HG03521 (cell line): ENCODE data around the gene FSD1.
"Not testable (repeated sequence)": the region's sequence is repeated elsewhere in the genome, so short reads cannot be mapped to it uniquely, and the experiment has no call there.

Experiments used
- ATAC-seq: cut with Tn5 transposase; IDR thresholded peaks from one replicate; pipeline ENCODE4 v1.9.1; 2021; ENCODE audit warnings: mild to moderate bottlenecking, moderate library complexity; ENCODE audit not compliant: unreplicated experiment

The FSD1 gene

DNA sequence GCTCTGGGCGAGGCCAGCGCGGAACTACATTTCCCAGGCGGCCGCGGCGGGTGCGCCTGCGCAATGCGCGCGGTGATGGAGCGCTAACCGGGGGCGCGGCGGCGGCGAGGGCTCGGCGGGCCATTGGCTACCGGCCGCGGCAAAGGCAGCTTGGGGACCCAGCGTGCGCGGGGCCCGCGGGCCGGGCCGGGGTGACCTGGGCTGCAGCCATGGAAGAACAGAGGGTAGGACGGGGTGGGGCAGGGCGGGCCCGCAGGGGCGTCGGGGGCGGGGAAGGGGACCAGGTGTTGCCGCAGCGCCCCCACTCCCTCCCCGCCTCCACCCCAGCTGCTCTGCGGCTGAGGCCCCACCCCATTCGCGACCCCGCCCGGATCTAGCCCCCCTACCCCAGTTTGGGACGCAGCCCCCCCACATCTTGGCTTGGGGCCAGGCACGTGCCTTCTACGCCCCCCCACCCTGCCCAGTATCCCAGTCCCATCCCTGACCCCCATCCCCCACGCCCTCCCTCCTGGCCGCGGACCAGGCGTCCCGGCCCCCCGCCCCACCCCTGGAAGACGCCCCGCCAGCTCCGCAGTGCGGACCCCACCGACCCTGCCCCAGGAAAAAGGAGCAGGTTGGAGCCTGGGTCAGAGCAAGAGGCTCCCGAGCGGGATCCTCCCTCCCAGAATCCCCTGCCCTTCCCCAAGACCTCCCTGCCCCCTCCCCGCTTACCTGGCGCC lies at the start of gene FSD1:
FSD1 (plus strand) TSS at position 61 of the 719 bp plus-strand sequence; CDS start at position 210, 149 bp downstream.
- ATAC-seq, result no peak

DNA sequence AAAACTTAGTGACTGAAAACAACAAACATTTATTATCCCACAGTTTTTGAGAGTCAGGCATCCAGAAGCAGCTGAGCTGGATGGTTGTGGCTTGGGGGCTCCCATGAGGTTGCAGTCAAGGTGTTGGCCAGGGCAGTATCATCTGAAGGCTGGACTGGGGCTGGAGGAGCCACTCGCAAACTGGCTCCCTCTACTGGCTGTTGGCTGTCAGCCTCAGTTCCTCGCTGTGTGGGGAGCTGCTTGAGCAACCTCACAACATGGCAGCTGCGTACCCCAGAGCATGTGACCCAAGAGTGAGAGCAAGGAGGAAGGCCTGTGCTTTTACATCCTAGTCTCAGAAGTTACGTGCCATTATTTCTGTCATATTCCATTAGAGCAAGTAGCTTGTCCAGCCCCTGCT lies 47.8 kb upstream of the FSD1 start:
- no peak for ATAC-seq

DNA sequence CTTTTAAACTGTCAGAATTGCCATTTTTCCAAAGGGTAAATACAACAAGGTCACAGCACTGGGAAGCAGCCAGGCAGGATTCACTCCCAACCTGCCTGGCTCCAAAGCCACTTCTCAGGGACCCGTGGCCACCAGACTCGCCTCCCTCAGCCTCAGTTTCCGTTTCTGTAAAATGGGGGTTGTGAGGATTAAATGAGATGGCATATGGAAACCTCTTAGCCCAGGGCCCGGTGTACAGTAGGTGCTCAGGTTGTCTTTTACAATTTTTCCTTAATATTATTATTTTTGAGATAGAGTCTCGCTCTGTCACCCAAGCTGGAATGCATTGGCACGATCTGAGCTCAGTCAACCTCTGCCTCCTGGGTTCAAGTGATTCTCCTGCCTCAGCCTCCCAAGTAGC lies 47.4 kb upstream of the FSD1 start:
- no peak for ATAC-seq

DNA sequence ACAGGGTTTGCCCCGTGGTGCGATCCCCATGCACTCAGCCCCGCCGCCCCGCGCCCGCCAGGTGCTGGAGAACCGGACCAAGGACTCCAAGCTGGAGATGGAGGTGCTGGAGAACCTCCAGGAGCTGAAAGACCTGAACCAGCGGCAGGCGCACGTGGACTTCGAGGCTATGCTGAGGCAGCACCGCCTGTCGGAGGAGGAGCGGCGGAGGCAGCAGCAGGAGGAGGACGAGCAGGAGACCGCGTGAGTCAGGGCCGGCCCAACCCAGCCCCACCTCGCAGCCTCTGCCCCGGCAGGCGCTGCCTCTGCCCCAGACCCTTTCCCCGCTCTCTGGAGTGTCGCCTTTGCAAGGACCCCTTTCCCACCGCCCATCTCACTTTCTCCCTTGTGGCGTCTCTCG lies 46.2 kb upstream of the FSD1 start:
- no peak for ATAC-seq

DNA sequence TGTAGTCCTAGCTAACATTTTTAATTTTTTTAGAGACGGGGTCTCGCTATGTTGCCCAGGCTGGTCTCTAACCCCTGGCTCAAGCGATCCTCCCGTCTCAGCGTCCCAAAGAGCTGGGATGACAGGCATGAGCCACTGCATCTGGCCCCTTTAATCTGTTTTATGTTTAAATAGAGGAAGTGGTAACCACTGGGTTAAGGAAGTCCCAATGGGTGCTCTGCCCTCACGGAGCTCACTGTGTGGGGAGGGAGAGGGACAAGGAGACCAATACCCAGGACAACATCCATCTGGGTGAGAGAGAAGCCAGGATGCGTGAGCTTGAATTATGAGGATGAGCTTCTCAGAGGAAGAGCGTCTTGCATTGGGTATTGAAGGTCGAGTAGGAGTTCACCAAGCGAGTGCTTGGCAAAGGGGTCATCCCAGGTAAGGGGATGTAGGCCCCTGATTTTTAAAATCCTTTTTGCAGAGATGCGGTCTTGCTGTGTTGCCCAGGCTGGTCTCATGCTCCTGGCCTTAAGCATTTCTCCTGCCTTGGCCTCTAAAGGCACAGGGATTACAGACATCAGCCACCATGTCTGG lies 43.7 kb upstream of the FSD1 start:
- ATAC-seq, result no peak

DNA sequence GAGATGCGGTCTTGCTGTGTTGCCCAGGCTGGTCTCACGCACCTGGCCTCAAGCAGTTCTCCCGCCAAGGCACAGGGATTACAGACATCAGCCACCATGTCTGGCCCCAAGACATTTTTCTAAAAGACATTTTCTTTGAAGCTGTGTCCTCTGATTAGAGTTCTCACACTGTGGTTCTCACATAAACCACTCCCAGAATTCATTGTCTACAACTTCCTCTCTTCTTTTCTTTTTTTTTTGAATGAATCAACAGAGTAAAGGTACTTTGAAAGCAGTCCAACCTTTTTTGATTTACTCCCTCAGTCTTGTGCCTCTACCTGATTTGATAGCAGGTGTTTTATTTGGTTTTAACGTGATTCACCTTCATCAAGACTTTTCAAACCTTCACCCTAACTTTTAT lies 39.6 kb upstream of the FSD1 start:
- no peak for ATAC-seq

DNA sequence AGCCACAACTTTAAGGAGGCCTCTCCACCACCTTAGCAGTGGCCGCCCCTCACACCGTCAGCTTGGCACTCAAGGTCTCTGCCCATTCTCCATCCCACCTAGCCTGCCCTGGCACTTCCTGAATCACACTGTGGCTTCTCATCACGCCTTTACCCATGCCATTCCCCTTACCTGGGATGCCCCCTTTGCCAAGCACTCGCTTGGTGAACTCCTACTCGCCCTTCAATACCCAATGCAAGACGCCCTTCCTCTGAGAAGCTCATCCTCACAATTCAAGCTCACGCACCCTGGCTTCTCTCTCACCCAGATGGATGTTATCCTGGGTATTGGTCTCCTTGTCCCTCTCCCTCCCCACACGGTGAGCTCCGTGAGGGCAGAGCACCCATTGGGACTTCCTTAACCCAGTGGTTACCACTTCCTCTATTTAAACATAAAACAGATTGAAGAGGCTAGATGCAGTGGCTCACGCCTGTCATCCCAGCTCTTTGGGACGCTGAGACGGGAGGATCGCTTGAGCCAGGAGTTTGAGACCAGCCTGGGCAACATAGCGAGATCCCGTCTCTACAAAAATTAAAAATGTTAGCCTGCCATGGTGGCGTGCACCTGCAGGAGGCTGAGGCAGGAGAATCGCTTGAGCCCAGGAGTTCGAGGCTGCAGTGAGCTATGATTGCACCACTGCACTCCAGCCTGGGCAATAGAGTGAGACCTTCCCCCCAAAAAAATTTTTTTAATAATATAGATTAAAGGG lies 38.0 kb upstream of the FSD1 start:
- no peak for ATAC-seq

DNA sequence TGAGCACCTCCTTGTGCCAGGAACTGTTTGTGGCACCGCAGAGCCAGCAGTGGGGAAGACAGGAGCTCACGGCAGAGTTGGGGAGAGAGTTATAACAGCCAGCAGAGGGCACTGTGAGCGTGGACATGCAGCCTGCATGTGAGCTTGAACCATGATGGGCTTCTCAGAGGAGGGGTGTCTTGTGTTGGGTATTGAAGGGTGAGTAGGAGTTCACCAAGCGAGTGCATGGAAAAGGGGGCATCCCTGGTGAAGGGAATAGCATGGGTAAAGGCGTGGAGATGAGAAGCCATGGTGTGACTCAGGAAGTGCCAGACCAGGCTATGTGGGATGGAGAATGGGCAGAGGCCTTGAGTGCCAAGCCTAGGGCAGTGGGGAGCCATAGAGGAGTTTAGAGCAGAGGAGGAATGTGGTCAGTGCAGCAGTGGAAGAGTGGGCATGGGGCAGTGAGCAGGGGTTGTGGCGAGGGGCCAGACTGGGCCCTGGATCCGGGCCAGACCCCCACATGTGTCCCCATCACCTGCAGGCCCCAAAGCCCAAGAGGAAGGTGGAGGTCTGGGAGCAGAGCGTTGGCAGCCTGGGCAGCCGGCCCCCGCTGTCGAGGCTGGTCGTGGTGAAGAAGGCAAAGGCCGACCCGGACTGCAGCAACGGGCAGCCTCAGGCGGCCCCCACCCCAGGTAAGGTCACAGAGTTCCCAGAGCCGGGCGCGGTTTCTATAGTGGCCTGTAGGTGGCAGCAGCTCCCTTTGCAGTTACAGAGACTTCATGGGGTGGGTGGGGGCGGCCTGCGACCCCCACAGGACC lies 37.1 kb upstream of the FSD1 start:
- ATAC-seq, result no peak

DNA sequence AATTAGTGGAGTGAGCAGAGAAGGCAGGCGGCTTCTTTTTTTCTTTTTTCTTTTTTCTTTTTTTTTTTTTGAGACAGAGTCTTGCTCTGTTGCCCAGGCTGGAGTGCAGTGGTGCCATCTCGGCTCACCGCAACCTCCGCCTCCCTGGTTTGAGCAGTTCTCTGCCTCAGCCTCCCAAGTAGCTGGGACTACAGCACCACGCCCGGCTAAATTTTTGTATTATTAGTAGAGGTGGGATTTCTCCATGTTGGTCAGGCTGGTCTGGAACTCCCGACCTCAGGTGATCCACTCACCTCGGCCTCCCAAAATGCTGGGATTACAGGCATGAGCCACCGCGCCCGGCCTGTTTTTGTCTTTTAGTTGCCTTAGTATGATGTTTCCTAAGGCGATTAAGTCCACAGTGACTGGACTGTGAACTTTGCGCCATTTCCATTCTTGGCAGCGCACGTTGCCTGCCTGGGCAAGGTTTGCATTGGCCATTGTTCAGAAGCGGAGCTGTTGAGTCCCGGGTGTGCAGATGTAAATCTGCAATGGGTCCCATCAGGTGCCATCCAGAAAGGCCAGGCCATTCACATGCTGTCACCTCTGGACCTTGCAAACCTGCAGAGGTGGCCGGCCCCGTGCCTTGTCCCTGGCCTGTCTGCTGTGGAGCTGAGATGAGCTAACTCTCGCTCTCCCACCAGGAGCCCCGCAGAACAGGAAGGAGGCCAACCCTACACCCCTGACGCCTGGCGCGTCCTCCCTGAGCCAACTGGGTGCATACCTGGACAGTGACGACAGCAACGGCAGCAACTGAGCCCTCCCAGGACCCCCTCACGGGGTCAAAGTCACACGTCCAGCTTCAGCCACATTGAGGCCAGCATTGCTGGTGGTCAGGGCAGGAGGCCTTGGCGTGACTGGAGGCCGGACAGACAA lies 36.2 kb upstream of the FSD1 start:
- no peak for ATAC-seq

DNA sequence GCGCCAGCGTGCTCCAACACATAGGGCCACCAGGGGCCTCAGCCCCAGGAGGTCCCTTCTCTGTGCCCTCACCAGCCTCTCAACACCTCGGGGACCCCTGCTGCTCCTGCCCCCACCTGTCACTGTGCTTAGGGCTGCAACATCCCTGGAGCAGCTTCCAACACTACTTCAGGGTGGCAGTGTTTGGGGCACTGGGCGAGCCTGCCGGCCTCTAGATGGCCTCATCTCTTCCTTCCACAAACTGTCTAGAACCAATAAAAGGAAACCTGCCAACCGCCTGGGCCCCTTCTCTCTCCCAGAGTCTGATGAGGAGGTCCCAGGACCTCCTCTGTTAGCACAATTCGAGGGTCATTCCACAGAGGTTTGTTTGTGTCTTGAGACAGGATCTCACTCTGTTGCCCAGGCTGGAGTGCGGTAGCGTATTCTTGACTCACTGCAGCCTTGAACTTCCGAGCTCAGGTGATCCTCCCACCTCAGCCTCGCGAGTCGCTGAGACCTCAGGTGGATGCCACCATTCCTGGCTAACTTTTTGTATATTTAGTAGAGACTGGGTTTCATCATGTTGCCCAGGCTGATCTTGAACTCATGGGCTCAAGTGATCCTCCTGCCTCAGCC lies 35.5 kb upstream of the FSD1 start:
- no peak for ATAC-seq

DNA sequence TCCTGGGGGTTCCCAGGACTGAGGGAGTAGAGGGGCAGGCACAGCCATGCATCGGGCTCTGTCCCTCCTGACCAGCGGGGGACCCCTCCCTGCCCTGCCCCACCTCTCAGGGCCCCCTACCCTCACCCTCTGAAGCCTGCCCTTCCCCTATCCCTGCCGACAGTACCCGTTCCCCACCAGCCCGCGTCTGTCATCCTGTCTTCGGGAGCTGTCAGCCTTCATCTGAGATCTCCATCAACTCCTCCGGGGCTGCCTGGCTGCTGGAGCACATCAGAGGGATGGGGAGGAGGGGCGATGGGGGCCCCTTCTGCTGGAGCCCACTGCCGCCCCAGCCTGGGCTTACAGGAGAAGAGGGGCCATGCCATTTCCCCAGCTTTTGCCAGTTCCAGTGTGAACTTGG lies 31.5 kb upstream of the FSD1 start:
- no peak for ATAC-seq

DNA sequence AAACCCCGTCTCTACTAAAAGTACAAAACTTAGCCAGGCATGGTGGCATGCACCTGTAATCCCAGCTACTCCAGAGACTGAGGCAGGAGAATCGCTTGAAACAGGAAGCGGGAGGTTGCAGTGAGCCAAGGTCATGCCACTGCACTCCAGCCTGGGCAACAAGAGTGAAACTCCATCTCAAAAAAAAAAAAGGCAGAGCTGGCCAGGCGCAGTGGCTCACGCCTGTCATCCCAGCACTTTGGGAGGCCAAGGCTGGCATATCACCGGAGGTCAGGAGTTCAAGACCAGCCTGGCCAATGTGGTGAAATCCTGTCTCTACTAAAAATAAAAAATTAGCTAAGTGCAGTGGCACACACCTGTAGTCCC lies 30.1 kb upstream of the FSD1 start:
- ATAC-seq, result not testable (repeated sequence)

DNA sequence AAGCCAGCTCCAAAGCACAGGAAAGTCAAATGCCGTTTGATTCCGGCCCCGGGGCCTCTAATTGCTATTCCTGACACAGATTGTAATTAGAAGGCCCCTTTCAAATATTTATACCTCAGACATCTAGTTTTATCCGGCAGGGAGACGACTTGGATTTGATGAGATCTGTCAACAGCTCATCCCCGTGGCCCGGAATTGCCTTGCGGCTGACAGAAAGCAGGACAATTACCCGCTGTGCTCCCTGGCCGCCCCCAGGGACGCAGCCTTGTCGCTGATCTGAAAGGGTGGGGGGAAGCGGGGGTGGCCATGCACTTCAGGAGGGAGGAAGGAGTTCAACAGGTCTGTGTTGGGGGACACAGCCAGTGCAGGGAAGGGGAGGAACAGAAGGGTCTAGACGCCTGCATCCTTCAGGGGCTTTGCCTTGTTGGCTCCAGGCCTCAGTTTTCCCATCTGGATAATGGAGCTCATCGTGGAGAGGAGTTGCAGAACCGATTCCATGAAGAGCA lies 27.2 kb upstream of the FSD1 start:
- ATAC-seq, result no peak

DNA sequence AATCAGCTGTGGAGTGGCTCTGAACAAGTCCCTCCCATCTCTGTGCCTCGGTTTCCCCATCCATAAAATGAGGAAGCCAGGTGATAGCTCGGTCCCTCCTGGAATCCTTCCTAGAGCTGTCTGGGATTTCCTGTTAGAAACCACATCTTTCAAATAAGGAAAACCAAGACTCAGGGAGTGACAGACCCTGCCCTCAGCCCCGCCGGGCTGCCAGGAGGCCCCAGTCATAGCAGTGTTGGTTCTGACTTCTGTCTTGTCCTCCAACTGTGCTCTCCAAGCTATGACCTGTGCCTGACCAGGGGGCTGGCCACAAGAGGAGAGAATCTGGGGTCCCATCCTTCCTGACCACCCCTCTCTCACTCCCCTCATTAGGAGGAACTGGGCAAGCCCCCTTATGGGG lies 26.4 kb upstream of the FSD1 start:
- no peak for ATAC-seq

DNA sequence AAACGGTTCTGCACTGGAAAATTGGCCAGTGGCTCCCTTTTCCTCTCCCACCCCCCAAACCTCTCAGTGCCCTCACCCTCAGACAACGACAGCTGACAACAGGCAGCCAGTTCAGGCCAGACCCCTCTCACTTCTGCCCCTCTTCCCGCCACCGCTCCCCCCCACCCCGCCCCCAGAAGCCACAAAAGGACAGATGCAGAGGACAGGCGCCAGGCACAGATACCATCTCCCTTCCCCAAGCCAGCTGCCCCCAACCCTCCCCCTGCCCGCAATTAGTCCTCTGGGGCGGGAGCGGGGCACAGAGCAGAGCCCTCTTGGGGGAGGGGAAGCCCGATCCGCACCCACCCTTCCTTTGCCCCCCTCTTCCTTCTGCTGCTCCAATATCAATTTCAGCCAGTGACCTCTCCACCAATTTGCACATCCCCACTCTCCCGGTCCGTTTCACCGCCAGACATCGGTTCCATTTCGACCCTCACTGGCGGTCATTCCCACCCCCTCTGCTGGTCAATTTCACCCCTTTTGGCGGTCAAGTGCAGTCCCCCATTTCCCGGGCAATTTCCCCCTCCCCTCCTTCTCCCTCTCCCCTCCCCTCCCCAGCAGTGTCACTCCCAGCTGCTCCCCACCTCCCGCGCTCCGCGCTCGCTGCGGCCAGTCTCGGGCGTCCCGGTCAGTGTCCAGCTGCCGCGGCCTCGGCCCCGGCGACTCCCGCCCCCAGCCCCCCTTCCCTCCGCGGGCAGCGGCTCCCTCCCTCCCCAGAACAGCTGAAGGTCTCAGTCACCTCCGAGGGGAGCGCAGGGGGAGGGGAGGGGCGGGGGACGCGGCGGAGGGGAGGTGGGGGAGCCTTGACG lies 25.8 kb upstream of the FSD1 start, which contains the start of gene SHD:
SHD (plus strand) TSS at position 848 of the 848 bp plus-strand sequence. CDS start 798 bp downstream, outside the sequence.
- no peak for ATAC-seq

DNA sequence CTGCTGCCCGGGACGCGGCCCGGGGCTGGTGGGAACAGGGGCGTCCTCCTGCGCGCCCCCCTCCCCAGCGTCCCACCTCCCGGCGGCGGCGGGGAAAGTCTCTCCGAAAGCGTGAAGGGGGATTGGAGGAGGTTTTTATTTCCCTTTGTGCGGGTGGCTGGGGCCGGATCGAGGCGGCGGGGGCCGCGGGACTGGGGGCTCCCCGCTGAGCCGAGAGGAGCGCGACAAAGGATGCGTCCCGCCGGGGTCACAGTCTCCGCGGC lies 25.2 kb upstream of the FSD1 start:
- no peak for ATAC-seq

DNA sequence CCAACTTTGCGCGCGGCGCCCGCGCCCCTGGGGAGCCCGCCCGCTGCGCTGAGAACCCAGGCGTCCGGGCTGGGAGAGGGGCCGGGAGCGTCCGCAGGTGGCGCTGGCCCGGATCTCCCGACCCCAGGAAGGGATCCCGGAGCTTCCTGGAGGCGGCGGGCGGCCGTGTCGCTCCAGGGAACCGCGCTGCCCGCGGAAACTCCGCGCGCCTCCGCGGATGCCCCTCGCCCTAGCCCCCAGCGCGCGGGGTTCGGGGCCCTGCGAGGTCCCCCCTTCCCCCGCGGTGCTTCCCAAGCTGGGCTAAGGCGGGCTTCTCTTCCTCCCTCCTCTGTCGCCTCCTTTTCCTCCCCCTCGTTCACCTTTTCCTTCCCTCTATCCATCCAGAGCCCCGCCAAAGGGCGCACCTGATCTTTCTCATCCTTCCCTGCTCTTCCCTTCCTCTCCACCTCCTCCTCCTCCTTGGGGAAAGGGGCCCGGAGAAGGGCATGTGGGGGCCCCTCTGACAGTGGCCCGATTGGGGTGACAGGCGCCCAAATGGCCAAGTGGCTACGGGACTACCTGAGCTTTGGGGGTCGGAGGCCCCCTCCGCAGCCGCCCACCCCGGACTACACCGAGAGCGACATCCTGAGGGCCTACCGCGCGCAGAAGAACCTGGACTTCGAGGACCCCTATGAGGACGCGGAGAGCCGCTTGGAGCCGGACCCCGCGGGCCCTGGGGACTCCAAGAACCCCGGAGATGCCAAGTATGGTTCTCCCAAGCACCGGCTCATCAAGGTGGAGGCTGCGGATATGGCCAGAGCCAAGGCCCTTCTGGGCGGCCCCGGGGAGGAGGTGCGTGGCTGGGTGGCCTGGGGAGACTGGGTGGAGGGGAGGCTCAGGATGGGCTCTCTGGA lies 24.6 kb upstream of the FSD1 start:
- no peak for ATAC-seq
